K562 (cell line): ENCODE results near the gene OSBPL3. TPM values are rescaled to one million over a fixed set of nuclear protein-coding genes. Genes with fewer than 3 reads are reported as not detected.

Experiments used
- ATAC-seq: fragments of 200-7000 bp; cut with Tn5 transposase; 3 replicates; pipeline ENCODE4 v1.9.1; 2020; ENCODE audit warnings: moderate library complexity
- BruUV-seq: library from RNA; stranded (reverse); fragments of 400-500 nt; replicated peaks from 2 replicates; lab custom pipeline; 2021; lab: Mats Ljungman, UMichigan
- CTCF ChIA-PET: fragments of 300-600 bp; formaldehyde crosslinking; extraction: SDS; loops from one replicate; lab custom pipeline; 2021; ENCODE audit warnings: low intra/inter-chr PET ratio; lab: Yijun Ruan, JAX
- POLR2A ChIA-PET: fragments of 300-600, 350-650 bp; sonication (Branson Sonifier 250); formaldehyde crosslinking; extraction: SDS; loops from one replicate; lab custom pipeline; 2021; ENCODE audit warnings: antibody characterized with exemption, inconsistent platforms; lab: Yijun Ruan, JAX
- DNase-seq, 4 experiments: peaks; one replicate each; pipeline versions ENCODE4 v3.0.0 to v3.0.0-alpha.2; 2011 to 2018; ENCODE audit warnings: low spot score in 3 of 4, mixed read lengths in 3 of 4; ENCODE audit errors: extremely low read depth in 1 of 4
- FAIRE-seq: peaks from 2 replicates; lab custom pipeline; 2011; peaks lifted over from hg19 to GRCh38; lab: Jason Lieb, UNC
- H2AFZ ChIP-seq: 2 replicates; pipeline ENCODE4 v1.6.0; 2011; ENCODE audit warnings: low read depth, low read length, control low read depth, inconsistent platforms
- H3K27ac ChIP-seq: fragments of 200-600 bp; 3 replicates; pipeline ENCODE4 v1.8.0; 2011; ENCODE audit warnings: low read depth, mild to moderate bottlenecking, control low read depth, inconsistent platforms, low read length, moderate library complexity, mixed read lengths; ENCODE audit errors: extremely low read depth
- H3K27me3 ChIP-seq, 2 experiments: fragments of 300-600 bp in 1 of 2; 2 replicates in 1 of 2; 3 replicates in 1 of 2; pipeline versions ENCODE4 v1.6.0 to v1.8.0; 2011; ENCODE audit warnings: inconsistent platforms in 2 of 2, low read length in 2 of 2, mild to moderate bottlenecking in 1 of 2, mixed read lengths in 1 of 2, moderate library complexity in 1 of 2; ENCODE audit not compliant: control insufficient read depth in 2 of 2, insufficient read depth in 2 of 2
- H3K36me3 ChIP-seq: fragments of 300-600 bp; 3 replicates; pipeline ENCODE4 v1.8.0; 2011; ENCODE audit warnings: mild to moderate bottlenecking, low read length, inconsistent platforms; ENCODE audit not compliant: control insufficient read depth, insufficient read depth
- H3K4me1 ChIP-seq, 2 experiments: fragments of 200-600 bp in 1 of 2; replicated peaks in 1 of 2; 2 replicates in 1 of 2; 3 replicates in 1 of 2; pipeline versions ENCODE4 v1.5.1 to v1.8.0; 2011; ENCODE audit warnings: inconsistent platforms in 2 of 2, low read length in 2 of 2, mild to moderate bottlenecking in 1 of 2, mixed read lengths in 1 of 2, moderate library complexity in 1 of 2; ENCODE audit not compliant: control insufficient read depth in 2 of 2, insufficient read depth in 2 of 2
- H3K4me2 ChIP-seq: 2 replicates; pipeline ENCODE4 v1.6.1; 2011; ENCODE audit warnings: low read length, control low read depth, inconsistent platforms, mixed read lengths; ENCODE audit not compliant: insufficient read depth
- H3K4me3 ChIP-seq: fragments of 200-600 bp; sonication (generic), shearing (Covaris generic); 2 replicates; pipeline ENCODE4 v1.5.1; 2016; ENCODE audit warnings: control low read depth, inconsistent platforms
- H3K79me2 ChIP-seq: fragments of 200-600 bp; 3 replicates; pipeline ENCODE4 v1.8.0; 2011; ENCODE audit warnings: low read length, inconsistent platforms; ENCODE audit not compliant: control insufficient read depth, insufficient read depth
- H3K9ac ChIP-seq, 2 experiments: 2 replicates each; pipeline versions ENCODE4 v1.6.0 to v1.6.1; 2011; ENCODE audit warnings: low read depth in 2 of 2, low read length in 2 of 2, control low read depth in 1 of 2, inconsistent platforms in 1 of 2, mild to moderate bottlenecking in 1 of 2, mixed read lengths in 1 of 2; ENCODE audit not compliant: insufficient read depth in 1 of 2
- H3K9me1 ChIP-seq: one replicate; pipeline ENCODE4 v1.6.0; 2011; ENCODE audit warnings: inconsistent platforms, mild to moderate bottlenecking, low read length, moderate library complexity; ENCODE audit not compliant: control insufficient read depth, insufficient read depth
- H3K9me3 ChIP-seq: replicated peaks from 2 replicates; pipeline ENCODE4 v1.5.1; 2011; ENCODE audit warnings: low read depth, low read length, inconsistent platforms; ENCODE audit not compliant: control insufficient read depth, insufficient read depth
- H4K20me1 ChIP-seq: replicated peaks from 2 replicates; pipeline ENCODE4 v1.6.1; 2011; ENCODE audit warnings: low read length, inconsistent platforms, mixed read lengths; ENCODE audit not compliant: control insufficient read depth, insufficient read depth
- HCFC1 ChIP-seq: IDR thresholded peaks from 2 replicates; pipeline ENCODE4 v1.6.1; 2012; ENCODE audit warnings: low read depth, low read length, improper control_type of control experiment
- IRF2 ChIP-seq: sonication (generic); formaldehyde crosslinking; IDR thresholded peaks from 2 replicates; pipeline ENCODE4 v1.8.1; 2022; ENCODE audit warnings: mild to moderate bottlenecking, missing genetic modification reagents
- POLR3A ChIP-seq: IDR thresholded peaks from 2 replicates; pipeline ENCODE4 v1.6.1; 2011; ENCODE audit warnings: borderline replicate concordance, mild to moderate bottlenecking, moderate library complexity; ENCODE audit not compliant: insufficient read length, insufficient read depth; ENCODE audit errors: extremely low read depth
- PYGO2 ChIP-seq: fragments of 450-650 bp; IDR thresholded peaks from 2 replicates; pipeline ENCODE4 v1.6.1; 2016; ENCODE audit warnings: mild to moderate bottlenecking, missing genetic modification characterization, moderate library complexity, missing compliant biosample characterization
- WHSC1 ChIP-seq: IDR thresholded peaks from one replicate; pipeline ENCODE4 v1.6.1; 2012; ENCODE audit warnings: low read length, control low read depth, inconsistent platforms
- ZBTB40 ChIP-seq, 2 experiments: fragments of 450-650 bp in 1 of 2; sonication (generic) in 1 of 2; formaldehyde crosslinking in 1 of 2; IDR thresholded peaks; 2 replicates each; pipeline versions ENCODE4 v1.7.1 to v1.9.0; 2016 to 2022; ENCODE audit warnings: inconsistent platforms in 1 of 2, mild to moderate bottlenecking in 1 of 2, missing genetic modification reagents in 1 of 2
- WGBS: fragments of 100-300 bp; shearing (Covaris generic); methylation state at CpG from one replicate; pipeline ENCODE4 v1.1.6; 2016; ENCODE audit warnings: low coverage, mixed read lengths; ENCODE audit not compliant: insufficient coverage; ENCODE audit errors: missing lambda C conversion rate; 5-methylcytosine and 5-hydroxymethylcytosine counted together
- in situ Hi-C: fragments of 300-500 bp; cut with MboI; formaldehyde crosslinking; loops from 4 replicates; pipeline ENCODE4 v1.15.0; 2018; ENCODE audit warnings: inconsistent platforms, mixed read lengths
- intact Hi-C: fragments of 100-400 bp; cut with micrococcal nuclease; formaldehyde crosslinking; loops from 2 replicates; pipeline ENCODE4 v1.14.2; 2022
- polyA plus RNA-seq, 8 experiments: library from polyadenylated mRNA; depleted of rRNA in 4 of 8; stranded (reverse) in 5 of 8; unstranded in 3 of 8; fragments of >200 nt; fragmentation: Nextera tagmentation in 2 of 8; fragmentation: Illumina TruSeq in 1 of 8; extraction: Ambion mirVana in 2 of 8; extraction: Trizol in 1 of 8; gene quantifications; 2 replicates each; pipeline versions ENCODE4 v1.2.1 to v1.2.3, GENCODE V29; 2011 to 2014; ENCODE audit warnings: inconsistent platforms in 1 of 8, missing spikeins in 1 of 8
- total RNA-seq, 7 experiments: library from RNA; depleted of rRNA in 6 of 7; stranded (reverse); fragments of >200 nt in 6 of 7; fragmentation: Illumina TruSeq in 2 of 7; extraction: Trizol in 2 of 7; gene quantifications; 2 replicates each; pipeline versions ENCODE4 v1.2.1 to v1.2.3, GENCODE V29; 2011 to 2021; ENCODE audit warnings: low replicate concordance in 1 of 7

Gene OSBPL3
- total and polyA plus RNA-seq, 9 of the 15 experiments (the other 6 are each of a cell fraction or from before 2014, with no cell fraction given): 4.8 to 37.2 (median 26.5) TPM

- peaks cover 0 to 40% of the 10 kb centered on the region in 2 experiments; a peak in 3 of 5 replicates for H3K4me1 ChIP-seq
- TF ChIP-seq ZBTB40 (IDR thresholded peaks at IDR 0.05) (peak; percentile 76), ZBTB40 (CRISPR knock-in tag; IDR thresholded peaks at IDR 0.05) (no peak), POLR3A (no peak), HCFC1 (no peak), IRF2 (CRISPR knock-in tag) (no peak), WHSC1 (no peak), PYGO2 (tag) (no peak)
- in situ Hi-C loops (no loop called here), intact Hi-C loops (loop anchor here (5.0 kb wide), 1 partner anchor 39 kb away; no protein-coding TSS in a partner anchor)
- H3K9me3 ChIP-seq: no peaks in the 10 kb centered on the region
- H3K4me2 ChIP-seq: no peak overlapping the region
- no TSS peak for BruUV-seq
- no peaks in the 10 kb centered on the region for H3K27me3 ChIP-seq
- DNase-seq (no peak), FAIRE-seq (no peak), ATAC-seq (no peak)
- H3K4me3 ChIP-seq: no peak overlapping the region
- no peaks in the 10 kb centered on the region for H4K20me1 ChIP-seq
- peaks cover 92% of the 10 kb centered on the region for H3K79me2 ChIP-seq
- ChIA-PET CTCF (no interaction called here), POLR2A (interaction anchor here (1.1 to 2.2 kb wide), 3 partner anchors 8 to 11 kb away, joined by 4 to 8 read pairs (median 4); no protein-coding TSS in a partner anchor)
- H3K27ac ChIP-seq: no peak overlapping the region
- 69% methylated on average over 2 of the region's 2 CpGs for WGBS
- no peaks in the 10 kb centered on the region for H3K9me1 ChIP-seq
- 0 out of 3 replicates have a peak, but pooled peaks cover 2% of the 10 kb centered on the region for H3K36me3 ChIP-seq
- no peak overlapping the region for H3K9ac ChIP-seq
- H2AFZ ChIP-seq: no peak overlapping the region
Observed at GRCh38 chr7:24933298-24933697, 46.7 kb downstream of the OSBPL3 start.
